ENCODE results near the gene ALK.
"Not testable (repeated sequence)": the region's sequence is repeated elsewhere in the genome, so short reads cannot be mapped to it uniquely, and the experiment has no call there.

The ALK gene

DNA sequence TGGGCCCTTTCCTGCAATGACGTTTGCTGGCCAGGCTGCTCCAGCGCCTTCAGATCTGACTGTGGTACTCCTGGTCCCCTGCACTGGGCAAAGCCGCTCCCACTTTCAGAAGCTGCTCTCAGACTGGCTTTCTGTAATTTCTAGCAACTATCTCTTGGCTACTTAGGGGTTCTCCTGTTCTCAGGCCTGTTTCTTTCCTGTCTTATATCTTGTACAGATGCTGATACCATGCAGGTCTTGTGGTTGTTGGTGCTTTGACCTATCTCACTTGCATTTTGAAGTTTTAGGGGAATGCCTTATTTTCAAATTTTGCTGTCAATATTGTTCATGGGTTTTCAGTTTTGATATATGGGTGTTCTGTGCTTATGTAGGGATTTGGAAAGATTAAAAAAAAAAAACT, 660.4 kb downstream of the ALK start:
- peak in 1 of 2 experiments; percentile 2 for DNase-seq

- no peak for DNase-seq
These were observed 661.1 kb downstream of the ALK start for GRCh38 chr2:29260142-29260772.

- no peak for DNase-seq
These were observed 662.2 kb downstream of the ALK start for GRCh38 chr2:29259221-29259620.

- no peak for DNase-seq
These were observed 666.4 kb downstream of the ALK start for GRCh38 chr2:29255004-29255403.

DNA sequence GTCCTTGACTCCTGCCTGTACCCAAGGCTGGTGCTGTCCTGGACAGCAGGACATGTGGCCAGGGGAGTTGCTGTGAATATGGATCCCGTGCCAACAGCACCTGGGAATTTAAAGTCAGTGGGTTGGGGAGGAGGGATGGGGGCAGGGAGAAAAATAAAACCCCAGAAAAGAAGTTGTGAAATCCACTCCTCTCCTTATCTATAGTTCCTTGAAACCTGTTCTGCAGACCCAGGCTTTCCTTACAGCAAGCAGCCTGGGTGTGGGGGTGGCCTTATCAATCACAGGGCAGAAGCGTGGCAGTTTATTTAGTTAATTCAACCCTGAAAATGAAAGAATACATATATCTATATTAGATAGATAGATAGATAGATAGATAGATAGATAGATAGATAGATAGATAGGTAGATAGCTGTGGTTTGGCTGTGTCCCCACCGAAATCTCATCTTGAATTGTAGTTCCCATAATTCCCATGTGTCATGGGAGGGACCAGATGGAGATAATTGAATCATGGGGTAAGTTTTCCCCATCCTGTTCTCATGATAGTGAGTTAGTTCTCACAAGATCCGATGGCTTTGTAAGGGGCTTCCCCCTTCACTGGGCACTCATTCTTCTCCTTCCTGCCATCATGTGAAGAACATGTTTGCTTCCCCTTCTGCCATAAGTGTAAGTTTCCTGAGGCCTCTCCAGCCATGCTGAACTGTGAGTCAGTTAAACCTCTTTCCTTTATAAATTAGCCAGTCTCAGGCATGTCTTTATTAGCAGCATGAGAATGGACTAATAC, 667.7 kb downstream of the ALK start:
- not testable (repeated sequence) for DNase-seq

GRCh38 chr2:29253026-29253425, 668.4 kb downstream of the ALK start:
- DNase-seq = no peak

DNA sequence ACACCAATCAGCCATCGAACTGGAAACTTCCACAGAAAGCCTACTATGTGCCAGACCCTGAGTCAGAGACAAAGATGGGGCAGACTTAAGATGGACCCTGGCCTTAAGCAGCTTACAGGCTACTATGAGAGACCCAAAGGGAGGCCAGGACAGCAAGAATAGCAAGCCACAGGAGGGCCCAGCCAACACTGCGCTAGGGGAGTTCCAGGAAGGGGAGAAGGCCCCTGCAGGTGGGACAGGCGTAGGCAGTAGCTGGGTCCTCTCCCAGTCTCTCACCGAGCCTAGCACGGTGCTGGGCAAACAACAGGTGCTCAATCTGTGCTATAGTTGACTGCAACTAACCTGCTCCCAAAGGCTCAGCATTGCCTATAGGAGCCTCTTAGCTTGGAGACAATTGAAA, 670.0 kb downstream of the ALK start:
- DNase-seq = no peak

DNA sequence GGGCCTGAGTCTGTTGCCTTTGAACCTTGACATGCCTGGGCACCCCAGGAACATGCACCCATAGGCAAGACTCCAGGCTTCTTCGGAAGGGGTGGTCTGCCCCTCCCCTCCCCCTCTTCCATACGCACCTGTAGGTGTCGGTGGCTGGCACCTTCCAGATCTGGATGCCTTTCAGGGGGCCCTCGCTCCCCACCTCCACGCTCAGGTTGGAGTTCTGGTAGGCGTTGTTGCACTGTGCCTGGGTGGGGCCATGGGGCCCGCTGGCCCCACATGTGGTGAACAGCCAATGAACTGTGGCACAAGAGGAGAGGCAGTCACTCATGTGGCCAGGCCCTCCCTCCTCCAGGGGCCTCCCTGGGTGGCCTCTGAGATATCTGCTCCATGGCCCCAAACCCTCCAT, 670.4 kb downstream of the ALK start:
- no peak for DNase-seq

- no peak for DNase-seq
These were observed 671.6 kb downstream of the ALK start for GRCh38 chr2:29249666-29250253.

DNA sequence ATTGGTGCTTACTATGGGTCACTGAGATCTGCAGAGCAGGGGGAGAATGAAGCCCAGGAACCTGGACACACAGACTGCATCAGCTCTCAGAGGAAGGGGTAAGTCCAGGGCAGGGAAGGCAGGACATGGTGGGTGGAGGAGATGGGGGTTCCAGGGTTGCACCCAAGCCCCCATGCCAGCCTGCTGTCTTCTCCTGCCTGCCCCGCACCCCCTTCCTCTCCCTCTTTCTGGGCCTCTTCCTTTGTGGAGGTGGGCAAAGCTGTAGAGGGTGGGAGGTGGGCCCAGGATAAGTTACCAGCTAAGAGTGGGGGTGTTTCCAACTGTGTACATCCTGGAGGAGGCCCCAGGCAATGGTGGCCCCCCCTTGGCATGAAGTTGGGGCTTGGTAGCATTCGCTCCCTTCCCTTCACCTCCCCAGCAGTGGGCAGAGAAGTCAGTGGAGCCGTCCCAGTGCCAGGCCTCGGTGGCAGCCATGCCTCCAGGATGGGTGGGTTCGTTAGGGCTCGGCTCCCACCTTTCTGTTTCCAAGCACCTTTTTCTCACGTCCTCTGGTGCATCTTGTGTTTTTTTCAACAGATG, 674.0 kb downstream of the ALK start:
- DNase-seq = no peak

DNA sequence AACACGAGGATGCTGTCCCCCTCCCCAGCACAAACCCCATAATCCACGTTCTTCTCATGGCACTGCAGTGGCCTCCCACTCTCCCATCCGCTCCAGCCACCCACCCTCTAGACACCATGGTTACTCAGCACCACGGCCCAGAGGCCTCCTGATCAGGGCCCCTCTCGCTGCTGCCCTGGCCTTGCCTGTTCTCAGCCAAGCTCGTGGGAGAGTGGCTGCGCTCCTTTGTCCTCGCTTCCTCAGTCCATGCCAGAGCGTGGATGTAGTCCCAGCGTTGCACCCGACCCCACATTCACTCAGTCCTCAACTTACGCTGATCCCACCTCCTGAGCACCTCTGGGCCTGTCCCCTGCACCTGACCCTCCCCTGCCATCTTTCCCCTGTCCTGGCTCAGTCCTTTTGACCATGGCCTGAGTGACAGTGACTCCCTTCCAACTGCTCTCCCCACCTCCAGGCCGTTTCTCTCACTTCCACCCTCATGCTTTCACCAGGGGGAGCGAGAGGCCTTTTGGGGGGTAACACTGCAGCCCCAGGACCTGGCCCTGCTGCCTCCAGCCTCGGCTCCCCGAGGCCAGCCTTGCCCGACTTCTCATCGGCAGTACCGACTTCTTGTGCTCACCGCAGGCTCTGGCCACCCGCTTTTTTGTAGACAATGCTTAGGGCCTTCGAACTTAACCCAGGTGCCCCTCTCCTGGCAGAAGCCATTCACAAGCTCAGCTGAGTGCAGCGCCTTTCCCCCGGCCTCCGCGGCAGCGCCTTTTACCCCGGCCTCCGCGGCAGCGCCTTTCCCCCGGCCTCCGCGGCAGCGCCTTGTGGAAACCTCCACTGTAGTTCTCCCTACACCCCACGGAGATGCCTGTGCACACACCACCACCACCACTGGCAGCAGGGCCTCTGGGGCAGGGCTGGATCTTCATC, 674.7 kb downstream of the ALK start:
- DNase-seq = no peak

- no peak for DNase-seq
These were observed 675.5 kb downstream of the ALK start for GRCh38 chr2:29245742-29246382.

DNA sequence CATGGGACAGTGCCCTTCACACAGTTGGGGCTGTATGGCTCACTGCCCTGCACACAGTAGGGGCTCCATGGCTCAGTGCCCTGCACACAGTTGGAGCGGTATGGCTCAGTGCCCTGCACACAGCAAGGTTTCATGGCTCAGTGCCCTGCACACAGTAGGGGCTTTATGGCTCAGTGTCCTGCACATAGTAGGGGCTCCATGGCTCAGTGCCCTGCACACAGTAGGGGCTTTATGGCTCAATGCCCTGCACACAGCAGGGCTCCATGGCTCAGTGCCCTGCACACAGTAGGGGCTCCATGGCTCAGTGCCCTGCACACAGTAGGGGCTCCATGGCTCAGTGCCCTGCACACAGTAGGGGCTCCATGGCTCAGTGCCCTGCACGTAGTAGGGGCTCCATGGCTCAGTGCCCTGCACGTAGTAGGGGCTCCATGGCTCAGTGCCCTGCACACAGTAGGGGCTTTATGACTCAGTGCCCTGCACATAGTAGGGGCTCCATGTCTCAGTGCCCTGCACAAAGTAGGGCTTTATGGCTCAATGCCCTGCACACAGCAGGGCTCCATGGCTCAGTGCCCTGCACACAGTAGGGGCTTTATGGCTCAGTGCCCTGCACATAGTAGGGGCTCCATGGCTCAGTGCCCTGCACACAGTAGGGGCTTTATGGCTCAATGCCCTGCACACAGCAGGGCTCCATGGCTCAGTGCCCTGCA, 676.2 kb downstream of the ALK start:
- DNase-seq = not testable (repeated sequence)

DNA sequence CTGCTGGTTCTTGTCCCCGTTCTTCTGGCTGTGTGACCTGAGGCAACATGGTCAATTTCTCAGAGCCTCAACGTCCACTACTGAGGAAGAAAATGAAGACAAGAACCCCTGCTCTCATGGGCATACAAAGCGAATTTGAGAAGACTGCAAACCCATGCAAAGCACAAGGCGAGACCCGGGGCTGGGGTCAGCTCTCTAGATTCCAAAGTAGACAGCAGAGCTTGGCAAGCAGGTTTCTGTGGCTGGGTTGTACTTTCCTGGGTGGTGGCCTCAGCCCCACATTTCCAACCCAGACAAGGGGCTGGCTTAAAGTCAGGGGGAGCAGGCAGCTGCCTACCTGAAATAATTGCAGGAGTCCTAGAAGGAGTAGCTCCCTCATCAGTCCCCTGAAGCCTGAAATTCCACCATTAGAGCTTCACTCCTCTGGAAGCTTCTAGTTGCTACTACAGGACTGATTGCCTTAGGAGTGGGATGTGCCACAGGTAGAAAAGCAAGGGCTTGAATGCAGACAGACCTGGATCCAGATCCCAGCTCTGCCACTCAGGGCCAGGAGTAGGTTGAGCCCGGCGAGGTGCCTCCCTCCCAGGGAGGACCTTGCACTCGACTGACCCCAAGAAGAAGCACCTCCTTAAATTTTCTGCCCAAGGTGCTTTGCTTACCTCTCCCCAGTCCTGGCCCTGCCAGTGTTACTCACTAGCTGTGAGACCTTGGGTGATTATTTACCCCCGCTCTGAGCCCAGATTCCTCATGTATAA, 678.6 kb downstream of the ALK start:
- DNase-seq = no peak

- DNase-seq = no peak
These were observed 679.3 kb downstream of the ALK start for GRCh38 chr2:29241955-29242565.

DNA sequence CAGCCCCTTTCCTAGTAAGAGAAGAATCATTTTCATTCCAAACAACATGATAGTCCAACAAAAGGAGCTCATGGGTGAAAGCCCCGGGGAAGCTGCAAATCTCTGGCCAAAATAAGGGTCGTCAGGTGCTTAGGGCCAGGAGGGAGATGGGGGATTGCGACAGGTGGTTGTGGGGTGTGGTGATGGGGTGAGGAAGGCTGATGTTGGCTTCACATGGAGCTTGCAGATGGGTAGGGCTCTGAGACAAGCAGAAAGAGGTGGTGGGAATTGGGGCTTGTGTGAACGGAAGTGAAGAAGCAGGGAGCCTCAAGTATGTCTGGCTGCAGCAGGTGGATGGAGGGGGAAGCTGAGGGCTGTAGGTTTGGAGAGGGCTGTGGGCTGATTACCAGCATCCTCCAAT, 680.0 kb downstream of the ALK start:
- DNase-seq = no peak

DNA sequence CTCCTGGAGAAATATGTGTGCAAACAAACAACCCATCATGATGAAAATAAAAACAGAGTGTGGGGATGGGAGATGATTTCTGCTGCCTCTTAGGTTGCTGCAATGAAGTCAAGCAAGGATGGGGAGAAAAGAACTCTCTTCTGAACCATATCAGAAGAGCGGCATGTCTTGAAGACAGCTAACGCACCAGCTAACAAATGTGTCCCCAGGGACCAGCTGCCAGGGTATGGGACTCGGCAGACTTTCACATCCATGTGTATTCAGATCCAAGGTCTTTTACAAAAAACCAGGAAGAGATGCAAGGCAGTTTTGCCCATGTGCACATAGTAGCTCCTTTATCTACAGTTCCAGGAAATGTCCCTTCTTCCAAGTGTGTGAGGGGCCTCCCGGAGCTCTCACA, 680.8 kb downstream of the ALK start:
- no peak for DNase-seq

GRCh38 chr2:29239209-29239960, 682.0 kb downstream of the ALK start:
- DNase-seq = no peak

GRCh38 chr2:29238497-29238896, 682.9 kb downstream of the ALK start:
- DNase-seq = peak in 1 of 2 experiments; percentile 4

- no peak for DNase-seq
These were observed 685.3 kb downstream of the ALK start for GRCh38 chr2:29236074-29236473.

Data from SHP77 (cell line).